Neural crest cell (in vitro differentiated cells): ENCODE data around the gene COL5A1. TPM values are rescaled to one million over a fixed set of nuclear protein-coding genes. Genes with fewer than 3 reads are reported as not detected.

Experiments used
- DNase-seq: peaks from one replicate; pipeline ENCODE4 v3.0.0; 2021; ENCODE audit warnings: low read depth, mixed read lengths, low spot score
- H3K27ac Mint-ChIP-seq: one replicate; pipeline ENCODE4 v1.8.0; 2021; ENCODE audit warnings: mild to moderate bottlenecking, mixed read lengths; ENCODE audit not compliant: unreplicated experiment
- H3K27me3 Mint-ChIP-seq: 2 replicates; pipeline ENCODE4 v1.8.0; 2021; ENCODE audit warnings: low read depth, mild to moderate bottlenecking, mixed read lengths
- H3K36me3 Mint-ChIP-seq: 2 replicates; pipeline ENCODE4 v1.8.0; 2021; ENCODE audit warnings: low read depth, mild to moderate bottlenecking, mixed read lengths
- H3K4me1 Mint-ChIP-seq: 2 replicates; pipeline ENCODE4 v1.8.0; 2021; ENCODE audit warnings: mixed read lengths
- H3K4me3 Mint-ChIP-seq: one replicate; pipeline ENCODE4 v1.8.0; 2021; ENCODE audit warnings: mild to moderate bottlenecking, mixed read lengths
- H3K9me3 Mint-ChIP-seq: 2 replicates; pipeline ENCODE4 v1.8.0; 2021; ENCODE audit warnings: mixed read lengths
- total RNA-seq: library from RNA; stranded (reverse); gene quantifications from 2 replicates; pipeline ENCODE4 v1.2.1, GENCODE V29; 2021
- TF ChIP-seq, protein P1 (sequence below): fragments of 200-600 bp; sonication (generic); conservative IDR thresholded peaks from 2 replicates; pipeline ENCODE4 v1.5.0; 2021; ENCODE audit warnings: antibody characterized with exemption, mild to moderate bottlenecking

COL5A1 gene
- total RNA-seq, 1 donor from 2014 or later: 19.4 TPM

DNA sequence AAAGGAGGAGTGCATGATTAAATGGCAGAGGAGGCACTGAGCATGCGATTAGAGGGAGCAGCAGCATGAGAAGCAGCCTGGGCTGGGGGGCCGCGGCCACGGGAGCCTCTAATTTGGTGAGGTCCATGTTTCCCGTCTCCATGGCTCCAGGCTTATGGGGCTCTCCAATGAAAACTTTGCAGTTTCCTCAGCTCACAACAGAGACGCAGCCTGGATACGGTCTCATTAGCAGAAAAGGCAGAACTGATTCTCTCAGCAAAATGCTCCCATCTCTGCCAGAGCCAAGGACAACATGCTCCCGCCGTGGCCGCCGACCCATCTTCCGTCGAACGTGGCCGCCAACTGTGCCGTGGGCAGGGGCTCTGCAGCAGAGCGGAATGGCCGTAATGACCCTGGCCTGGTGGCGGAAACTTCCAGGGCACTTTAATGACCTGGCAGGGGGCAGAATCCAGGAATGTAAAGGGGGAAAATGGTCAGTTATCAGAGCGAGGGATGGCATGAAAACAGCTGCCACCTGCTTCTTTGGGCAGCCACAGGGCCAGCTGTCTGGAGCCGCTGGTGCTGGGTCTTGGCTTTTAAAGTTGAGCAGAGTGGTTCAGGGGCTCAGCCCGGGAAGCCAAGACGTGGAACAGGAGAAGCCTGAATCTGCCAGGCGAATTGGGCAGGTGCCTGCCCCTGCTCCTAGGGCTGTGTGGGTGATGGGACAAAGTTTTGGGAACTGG, 76.5 kb downstream of the COL5A1 start:
- Mint-ChIP-seq H3K4me1 (no peaks in the 10 kb centered on the region), H3K4me3 (no peak overlapping the region), H3K27me3 (no peaks in the 10 kb centered on the region), H3K27ac (no peak overlapping the region), H3K36me3 (peaks cover 10% of the 10 kb centered on the region), H3K9me3 (peaks cover 12% of the 10 kb centered on the region)
- TF ChIP-seq, protein P1, sequence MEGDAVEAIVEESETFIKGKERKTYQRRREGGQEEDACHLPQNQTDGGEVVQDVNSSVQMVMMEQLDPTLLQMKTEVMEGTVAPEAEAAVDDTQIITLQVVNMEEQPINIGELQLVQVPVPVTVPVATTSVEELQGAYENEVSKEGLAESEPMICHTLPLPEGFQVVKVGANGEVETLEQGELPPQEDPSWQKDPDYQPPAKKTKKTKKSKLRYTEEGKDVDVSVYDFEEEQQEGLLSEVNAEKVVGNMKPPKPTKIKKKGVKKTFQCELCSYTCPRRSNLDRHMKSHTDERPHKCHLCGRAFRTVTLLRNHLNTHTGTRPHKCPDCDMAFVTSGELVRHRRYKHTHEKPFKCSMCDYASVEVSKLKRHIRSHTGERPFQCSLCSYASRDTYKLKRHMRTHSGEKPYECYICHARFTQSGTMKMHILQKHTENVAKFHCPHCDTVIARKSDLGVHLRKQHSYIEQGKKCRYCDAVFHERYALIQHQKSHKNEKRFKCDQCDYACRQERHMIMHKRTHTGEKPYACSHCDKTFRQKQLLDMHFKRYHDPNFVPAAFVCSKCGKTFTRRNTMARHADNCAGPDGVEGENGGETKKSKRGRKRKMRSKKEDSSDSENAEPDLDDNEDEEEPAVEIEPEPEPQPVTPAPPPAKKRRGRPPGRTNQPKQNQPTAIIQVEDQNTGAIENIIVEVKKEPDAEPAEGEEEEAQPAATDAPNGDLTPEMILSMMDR: no peak
- DNase-seq: no peak

DNA sequence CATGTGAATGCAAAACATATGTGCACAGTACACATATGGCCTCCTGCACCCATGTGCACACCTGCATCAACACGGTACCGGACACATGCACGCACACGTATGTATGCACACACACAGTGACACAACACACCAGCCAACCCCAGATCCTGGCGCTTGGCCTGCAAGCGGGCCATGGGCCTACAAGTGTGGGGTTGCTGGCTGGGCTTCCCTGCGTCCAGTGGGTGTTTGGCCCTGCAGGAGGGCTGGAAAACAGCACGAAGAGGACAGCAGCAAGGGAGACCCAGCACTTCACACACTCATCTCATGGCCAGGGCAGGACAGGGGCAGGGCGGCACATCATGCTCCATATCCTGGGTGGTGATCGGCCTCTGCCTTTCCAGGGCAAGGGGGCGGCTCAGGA, 77.7 kb downstream of the COL5A1 start:
- H3K9me3 Mint-ChIP-seq: peaks cover 5% of the 10 kb centered on the region
- H3K27ac Mint-ChIP-seq: peak overlapping the region; percentile 4
- DNase-seq: no peak
- H3K36me3 Mint-ChIP-seq: no peaks in the 10 kb centered on the region
- no peaks in the 10 kb centered on the region for H3K4me1 Mint-ChIP-seq
- TF ChIP-seq, protein P1: no peak
- no peak overlapping the region for H3K4me3 Mint-ChIP-seq
- no peaks in the 10 kb centered on the region for H3K27me3 Mint-ChIP-seq

GRCh38 chr9:134720136-134720753, 78.6 kb downstream of the COL5A1 start:
- Mint-ChIP-seq H3K9me3 (peaks cover under 1% of the 10 kb centered on the region), H3K36me3 (no peaks in the 10 kb centered on the region), H3K27ac (no peak overlapping the region), H3K4me1 (no peaks in the 10 kb centered on the region), H3K27me3 (no peaks in the 10 kb centered on the region), H3K4me3 (no peak overlapping the region)
- TF ChIP-seq, protein P1: no peak
- DNase-seq: no peak

GRCh38 chr9:134720796-134721195, 79.2 kb downstream of the COL5A1 start:
- Mint-ChIP-seq H3K36me3 (no peaks in the 10 kb centered on the region), H3K4me1 (no peaks in the 10 kb centered on the region), H3K27ac (no peak overlapping the region), H3K9me3 (no peaks in the 10 kb centered on the region), H3K27me3 (no peaks in the 10 kb centered on the region), H3K4me3 (no peak overlapping the region)
- TF ChIP-seq, protein P1: no peak
- no peak for DNase-seq

DNA sequence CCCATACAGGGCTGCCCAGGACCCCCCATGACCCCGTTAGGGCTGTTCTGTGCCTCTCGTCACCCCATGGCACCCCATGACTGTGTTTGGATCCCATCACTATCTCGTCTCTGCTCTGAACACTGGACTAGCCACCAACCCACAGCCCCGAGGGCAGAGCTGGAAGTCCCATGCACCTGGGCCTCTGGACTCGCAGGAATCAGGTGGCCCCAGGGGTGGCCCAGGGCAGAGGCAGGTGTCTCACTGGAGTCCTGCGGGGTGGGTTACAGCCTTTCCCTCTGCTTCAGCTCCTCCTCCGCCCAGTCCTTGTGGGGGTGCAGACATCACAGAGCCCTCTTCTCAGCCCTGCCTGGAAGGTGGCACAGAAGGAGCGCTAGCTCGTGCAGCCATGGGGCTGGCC, 79.7 kb downstream of the COL5A1 start:
- no peak overlapping the region for H3K4me3 Mint-ChIP-seq
- DNase-seq: no peak
- TF ChIP-seq, protein P1: no peak
- H3K4me1 Mint-ChIP-seq: no peaks in the 10 kb centered on the region
- no peak overlapping the region for H3K27ac Mint-ChIP-seq
- no peaks in the 10 kb centered on the region for H3K27me3 Mint-ChIP-seq
- H3K36me3 Mint-ChIP-seq: no peaks in the 10 kb centered on the region
- H3K9me3 Mint-ChIP-seq: no peaks in the 10 kb centered on the region
